HG03159 (cell line): ENCODE measurements around the gene FAM149A.

Experiments used
- ATAC-seq: cut with Tn5 transposase; IDR thresholded peaks from one replicate; pipeline ENCODE4 v1.9.1; 2021; ENCODE audit warnings: mild to moderate bottlenecking, moderate library complexity; ENCODE audit not compliant: unreplicated experiment

FAM149A gene

GRCh38 chr4:186104114-186104889, at the start of gene FAM149A:
Gene FAM149A (plus strand): TSS chr4:186104704.
- peak; percentile 77 for ATAC-seq

- peak; percentile 100 for ATAC-seq
Measured at GRCh38 chr4:186058253-186058979, 46.1 kb upstream of the FAM149A start.

- no peak for ATAC-seq
Measured at GRCh38 chr4:186058980-186059316, 45.6 kb upstream of the FAM149A start.

GRCh38 chr4:186061921-186062320, 42.6 kb upstream of the FAM149A start:
- ATAC-seq, result no peak

- ATAC-seq, result peak; percentile 82
Measured at GRCh38 chr4:186067757-186068385, 36.6 kb upstream of the FAM149A start.

- ATAC-seq, result peak; percentile 14
Measured at GRCh38 chr4:186068581-186069348, 35.7 kb upstream of the FAM149A start, which contains the start of gene TLR3. Gene TLR3 (plus strand): TSS chr4:186069156. CDS start chr4:186076620, 7,464 bp downstream.

- ATAC-seq, result no peak
Measured at GRCh38 chr4:186069729-186070128, 34.8 kb upstream of the FAM149A start.

- ATAC-seq, result no peak
Measured at GRCh38 chr4:186072516-186072915, 32.0 kb upstream of the FAM149A start.

GRCh38 chr4:186074189-186074588, 30.3 kb upstream of the FAM149A start:
- ATAC-seq, result no peak

GRCh38 chr4:186078981-186079638, 25.4 kb upstream of the FAM149A start:
- ATAC-seq, result no peak

GRCh38 chr4:186079694-186080093, 24.8 kb upstream of the FAM149A start:
- ATAC-seq, result no peak

GRCh38 chr4:186081202-186081807, 23.2 kb upstream of the FAM149A start:
- ATAC-seq, result no peak

- ATAC-seq, result no peak
Measured at GRCh38 chr4:186082221-186082620, 22.3 kb upstream of the FAM149A start.

- ATAC-seq, result no peak
Measured at GRCh38 chr4:186088523-186088922, 16.0 kb upstream of the FAM149A start.

- no peak for ATAC-seq
Measured at GRCh38 chr4:186092296-186092695, 12.2 kb upstream of the FAM149A start.

- ATAC-seq, result no peak
Measured at GRCh38 chr4:186095406-186095805, 9.1 kb upstream of the FAM149A start.

GRCh38 chr4:186096681-186097165, 7.8 kb upstream of the FAM149A start:
- ATAC-seq, result no peak

GRCh38 chr4:186097386-186097785, 7.1 kb upstream of the FAM149A start:
- ATAC-seq, result no peak

- ATAC-seq, result no peak
Measured at GRCh38 chr4:186102931-186103330, 1.6 kb upstream of the FAM149A start.
